ENCODE data around the gene PRM2.
A peak's percentile ranks its signal among the peaks of the same experiment; 100 is the strongest.

Gene PRM2

GRCh38 chr16:11242658-11243057 is 33.6 kb downstream of the PRM2 start:
- DNase-seq: no peak

- DNase-seq: no peak
These were observed 34.6 kb downstream of the PRM2 start for GRCh38 chr16:11241480-11242204.

GRCh38 chr16:11240636-11241473 is 35.4 kb downstream of the PRM2 start:
- no peak for DNase-seq

GRCh38 chr16:11239644-11240632 is 36.3 kb downstream of the PRM2 start:
- DNase-seq: no peak

GRCh38 chr16:11238272-11239202 is 37.7 kb downstream of the PRM2 start:
- DNase-seq: no peak

- no peak for DNase-seq
These were observed 39.6 kb downstream of the PRM2 start for GRCh38 chr16:11236461-11237254.

- no peak for DNase-seq
These were observed 40.6 kb downstream of the PRM2 start for GRCh38 chr16:11235703-11235991.

- no peak for DNase-seq
These were observed 41.2 kb downstream of the PRM2 start for GRCh38 chr16:11234884-11235702.

GRCh38 chr16:11233727-11234376 is 42.4 kb downstream of the PRM2 start:
- peak; percentile 21 to 57 (median 34) for DNase-seq

- DNase-seq: peak; percentile 80 to 89 (median 86)
These were observed 43.2 kb downstream of the PRM2 start for GRCh38 chr16:11232852-11233726.

GRCh38 chr16:11232302-11232851 is 43.9 kb downstream of the PRM2 start:
- no peak for DNase-seq

- DNase-seq: no peak
These were observed 44.8 kb downstream of the PRM2 start for GRCh38 chr16:11231367-11231970.

- no peak for DNase-seq
These were observed 46.4 kb downstream of the PRM2 start for GRCh38 chr16:11229906-11230305.

GRCh38 chr16:11229432-11229831 is 46.8 kb downstream of the PRM2 start:
- DNase-seq: no peak

GRCh38 chr16:11225677-11226549 is 50.4 kb downstream of the PRM2 start:
- no peak for DNase-seq
